Measurements from ENCODE around the gene TNFRSF6B. TPM values are rescaled to one million over a fixed set of nuclear protein-coding genes. Genes with fewer than 3 reads are reported as not detected.

TNFRSF6B gene
- polyA plus RNA-seq, 1 of the 3 experiments (the other 2 are of a cell fraction) = 9.4 TPM

DNA sequence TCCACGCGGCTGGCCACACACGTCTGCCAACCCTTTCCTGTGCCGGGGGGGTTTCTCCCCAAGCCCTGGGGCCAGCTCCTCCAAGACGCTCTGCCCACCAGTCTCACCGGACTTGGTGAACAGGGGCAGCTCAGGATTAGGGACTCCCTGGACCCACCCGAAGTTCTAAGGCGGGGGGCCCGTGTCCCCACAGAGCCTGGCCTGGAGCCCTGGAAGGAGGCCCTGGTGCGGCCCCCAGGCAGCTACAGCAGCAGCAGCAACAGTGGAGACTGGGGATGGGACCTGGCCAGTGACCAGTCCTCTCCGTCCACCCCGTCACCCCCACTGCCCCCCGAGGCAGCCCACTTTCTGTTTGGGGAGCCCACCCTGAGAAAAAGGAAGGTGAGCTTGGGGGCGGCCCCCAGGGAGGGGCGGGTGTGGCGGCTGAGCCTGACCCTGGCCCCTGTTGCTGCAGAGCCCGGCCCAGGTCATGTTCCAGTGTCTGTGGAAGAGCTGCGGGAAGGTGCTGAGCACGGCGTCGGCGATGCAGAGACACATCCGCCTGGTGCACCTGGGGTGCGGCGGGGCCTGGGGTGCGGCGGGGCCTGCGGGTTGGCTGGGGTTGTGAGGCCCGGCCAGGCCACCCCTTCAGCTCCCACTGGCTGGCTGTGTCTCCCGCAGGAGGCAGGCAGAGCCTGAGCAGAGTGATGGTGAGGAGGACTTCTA lies 45.4 kb downstream of the TNFRSF6B start (continued):
- TF ChIP-seq, protein P1, sequence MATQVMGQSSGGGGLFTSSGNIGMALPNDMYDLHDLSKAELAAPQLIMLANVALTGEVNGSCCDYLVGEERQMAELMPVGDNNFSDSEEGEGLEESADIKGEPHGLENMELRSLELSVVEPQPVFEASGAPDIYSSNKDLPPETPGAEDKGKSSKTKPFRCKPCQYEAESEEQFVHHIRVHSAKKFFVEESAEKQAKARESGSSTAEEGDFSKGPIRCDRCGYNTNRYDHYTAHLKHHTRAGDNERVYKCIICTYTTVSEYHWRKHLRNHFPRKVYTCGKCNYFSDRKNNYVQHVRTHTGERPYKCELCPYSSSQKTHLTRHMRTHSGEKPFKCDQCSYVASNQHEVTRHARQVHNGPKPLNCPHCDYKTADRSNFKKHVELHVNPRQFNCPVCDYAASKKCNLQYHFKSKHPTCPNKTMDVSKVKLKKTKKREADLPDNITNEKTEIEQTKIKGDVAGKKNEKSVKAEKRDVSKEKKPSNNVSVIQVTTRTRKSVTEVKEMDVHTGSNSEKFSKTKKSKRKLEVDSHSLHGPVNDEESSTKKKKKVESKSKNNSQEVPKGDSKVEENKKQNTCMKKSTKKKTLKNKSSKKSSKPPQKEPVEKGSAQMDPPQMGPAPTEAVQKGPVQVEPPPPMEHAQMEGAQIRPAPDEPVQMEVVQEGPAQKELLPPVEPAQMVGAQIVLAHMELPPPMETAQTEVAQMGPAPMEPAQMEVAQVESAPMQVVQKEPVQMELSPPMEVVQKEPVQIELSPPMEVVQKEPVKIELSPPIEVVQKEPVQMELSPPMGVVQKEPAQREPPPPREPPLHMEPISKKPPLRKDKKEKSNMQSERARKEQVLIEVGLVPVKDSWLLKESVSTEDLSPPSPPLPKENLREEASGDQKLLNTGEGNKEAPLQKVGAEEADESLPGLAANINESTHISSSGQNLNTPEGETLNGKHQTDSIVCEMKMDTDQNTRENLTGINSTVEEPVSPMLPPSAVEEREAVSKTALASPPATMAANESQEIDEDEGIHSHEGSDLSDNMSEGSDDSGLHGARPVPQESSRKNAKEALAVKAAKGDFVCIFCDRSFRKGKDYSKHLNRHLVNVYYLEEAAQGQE (IDR thresholded peaks at IDR 0.05; ENCODE audit: low read depth, low read length) = no peak
- TF ChIP-seq, protein P2, sequence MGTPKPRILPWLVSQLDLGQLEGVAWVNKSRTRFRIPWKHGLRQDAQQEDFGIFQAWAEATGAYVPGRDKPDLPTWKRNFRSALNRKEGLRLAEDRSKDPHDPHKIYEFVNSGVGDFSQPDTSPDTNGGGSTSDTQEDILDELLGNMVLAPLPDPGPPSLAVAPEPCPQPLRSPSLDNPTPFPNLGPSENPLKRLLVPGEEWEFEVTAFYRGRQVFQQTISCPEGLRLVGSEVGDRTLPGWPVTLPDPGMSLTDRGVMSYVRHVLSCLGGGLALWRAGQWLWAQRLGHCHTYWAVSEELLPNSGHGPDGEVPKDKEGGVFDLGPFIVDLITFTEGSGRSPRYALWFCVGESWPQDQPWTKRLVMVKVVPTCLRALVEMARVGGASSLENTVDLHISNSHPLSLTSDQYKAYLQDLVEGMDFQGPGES (IDR thresholded peaks at IDR 0.05; ENCODE audit: low read depth, low read length) = no peak
- TF ChIP-seq RAD21 (IDR thresholded peaks at IDR 0.05; ENCODE audit: low read length) = no peak
- TF ChIP-seq, protein P3, sequence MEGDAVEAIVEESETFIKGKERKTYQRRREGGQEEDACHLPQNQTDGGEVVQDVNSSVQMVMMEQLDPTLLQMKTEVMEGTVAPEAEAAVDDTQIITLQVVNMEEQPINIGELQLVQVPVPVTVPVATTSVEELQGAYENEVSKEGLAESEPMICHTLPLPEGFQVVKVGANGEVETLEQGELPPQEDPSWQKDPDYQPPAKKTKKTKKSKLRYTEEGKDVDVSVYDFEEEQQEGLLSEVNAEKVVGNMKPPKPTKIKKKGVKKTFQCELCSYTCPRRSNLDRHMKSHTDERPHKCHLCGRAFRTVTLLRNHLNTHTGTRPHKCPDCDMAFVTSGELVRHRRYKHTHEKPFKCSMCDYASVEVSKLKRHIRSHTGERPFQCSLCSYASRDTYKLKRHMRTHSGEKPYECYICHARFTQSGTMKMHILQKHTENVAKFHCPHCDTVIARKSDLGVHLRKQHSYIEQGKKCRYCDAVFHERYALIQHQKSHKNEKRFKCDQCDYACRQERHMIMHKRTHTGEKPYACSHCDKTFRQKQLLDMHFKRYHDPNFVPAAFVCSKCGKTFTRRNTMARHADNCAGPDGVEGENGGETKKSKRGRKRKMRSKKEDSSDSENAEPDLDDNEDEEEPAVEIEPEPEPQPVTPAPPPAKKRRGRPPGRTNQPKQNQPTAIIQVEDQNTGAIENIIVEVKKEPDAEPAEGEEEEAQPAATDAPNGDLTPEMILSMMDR (IDR thresholded peaks at IDR 0.05) = no peak
- TF ChIP-seq, protein P4, sequence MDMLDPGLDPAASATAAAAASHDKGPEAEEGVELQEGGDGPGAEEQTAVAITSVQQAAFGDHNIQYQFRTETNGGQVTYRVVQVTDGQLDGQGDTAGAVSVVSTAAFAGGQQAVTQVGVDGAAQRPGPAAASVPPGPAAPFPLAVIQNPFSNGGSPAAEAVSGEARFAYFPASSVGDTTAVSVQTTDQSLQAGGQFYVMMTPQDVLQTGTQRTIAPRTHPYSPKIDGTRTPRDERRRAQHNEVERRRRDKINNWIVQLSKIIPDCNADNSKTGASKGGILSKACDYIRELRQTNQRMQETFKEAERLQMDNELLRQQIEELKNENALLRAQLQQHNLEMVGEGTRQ (IDR thresholded peaks at IDR 0.05; ENCODE audit: borderline replicate concordance, low read depth, low read length) = no peak

DNA sequence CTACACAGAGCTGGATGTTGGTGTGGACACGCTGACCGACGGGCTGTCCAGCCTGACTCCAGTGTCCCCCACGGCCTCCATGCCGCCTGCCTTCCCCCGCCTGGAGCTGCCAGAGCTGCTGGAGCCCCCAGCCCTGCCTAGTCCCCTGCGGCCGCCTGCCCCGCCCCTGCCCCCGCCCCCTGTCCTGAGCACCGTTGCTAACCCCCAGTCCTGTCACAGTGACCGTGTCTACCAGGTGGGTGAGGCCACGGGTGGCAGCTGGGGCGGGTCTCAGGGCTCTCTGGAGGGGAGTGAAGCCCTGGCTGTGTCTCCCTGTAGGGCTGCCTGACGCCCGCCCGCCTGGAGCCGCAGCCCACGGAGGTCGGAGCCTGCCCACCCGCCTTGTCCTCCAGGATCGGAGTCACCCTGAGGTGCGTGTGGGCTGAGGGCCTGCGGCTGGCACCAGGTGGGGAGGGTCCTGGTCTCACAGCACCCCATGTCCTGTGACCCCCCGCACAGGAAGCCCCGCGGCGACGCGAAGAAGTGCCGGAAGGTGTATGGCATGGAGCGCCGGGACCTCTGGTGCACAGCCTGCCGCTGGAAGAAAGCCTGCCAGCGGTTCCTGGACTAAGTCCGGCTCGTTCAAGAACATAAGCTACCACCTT lies 46.1 kb downstream of the TNFRSF6B start:
- CTCF ChIA-PET = interaction anchor here (0.8 to 3.6 kb wide), 3 partner anchors 33 to 231 kb away, joined by 4 to 16 read pairs (median 5); no protein-coding TSS in a partner anchor

More for the DNA sequence above, 46.1 kb downstream of the TNFRSF6B start:
- 59% methylated on average over 7 of the region's 37 CpGs for WGBS (ENCODE audit: low lambda C conversion rate)
- H3K9me3 ChIP-seq = no peaks in the 10 kb centered on the region
- H4K20me1 ChIP-seq (ENCODE audit: insufficient read depth) = peaks cover 16% of the 10 kb centered on the region
- no peak for DNase-seq
- peaks cover 18% of the 10 kb centered on the region for H3K79me2 ChIP-seq (ENCODE audit: insufficient read depth)
- H3F3A ChIP-seq (replicated peaks; ENCODE audit: insufficient read depth) = peaks cover 17% of the 10 kb centered on the region
- POLR2A ChIA-PET = interaction anchor here (0.6 to 1.9 kb wide), 3 partner anchors 22 to 215 kb away, joined by 3 to 7 read pairs (median 3); partner anchors contain the start of genes ARFRP1 and ZGPAT
- H2AFZ ChIP-seq (ENCODE audit: low read depth) = no peak overlapping the region
- H3K4me1 ChIP-seq (ENCODE audit: control insufficient read depth in 1 of 2, insufficient read depth in 2 of 2, low read depth in 1 of 2, low read length in 1 of 2) = peaks cover 0 to 14% of the 10 kb centered on the region in 2 experiments; a peak in 1 of 4 replicates
- H3K4me3 ChIP-seq (ENCODE audit: low read depth in 2 of 2, low read length in 1 of 2) = no peak overlapping the region
- TF ChIP-seq GABPA (IDR thresholded peaks at IDR 0.05; ENCODE audit: low read depth) (no peak), CHD2 (IDR thresholded peaks at IDR 0.05; ENCODE audit: low read length, partially characterized antibody) (no peak), NRF1 (IDR thresholded peaks at IDR 0.05; ENCODE audit: low read depth, low read length) (no peak), RXRA (IDR thresholded peaks at IDR 0.05; ENCODE audit: borderline replicate concordance, low read depth) (no peak), TEAD4 (IDR thresholded peaks at IDR 0.05; ENCODE audit: borderline replicate concordance, insufficient read depth) (no peak), YY1 (IDR thresholded peaks at IDR 0.05; ENCODE audit: low read depth) (no peak), ELF1 (IDR thresholded peaks at IDR 0.05) (no peak), POLR2AphosphoS5 (IDR thresholded peaks at IDR 0.05; ENCODE audit: low read depth, low read length) (no peak)
- TF ChIP-seq, protein P5, sequence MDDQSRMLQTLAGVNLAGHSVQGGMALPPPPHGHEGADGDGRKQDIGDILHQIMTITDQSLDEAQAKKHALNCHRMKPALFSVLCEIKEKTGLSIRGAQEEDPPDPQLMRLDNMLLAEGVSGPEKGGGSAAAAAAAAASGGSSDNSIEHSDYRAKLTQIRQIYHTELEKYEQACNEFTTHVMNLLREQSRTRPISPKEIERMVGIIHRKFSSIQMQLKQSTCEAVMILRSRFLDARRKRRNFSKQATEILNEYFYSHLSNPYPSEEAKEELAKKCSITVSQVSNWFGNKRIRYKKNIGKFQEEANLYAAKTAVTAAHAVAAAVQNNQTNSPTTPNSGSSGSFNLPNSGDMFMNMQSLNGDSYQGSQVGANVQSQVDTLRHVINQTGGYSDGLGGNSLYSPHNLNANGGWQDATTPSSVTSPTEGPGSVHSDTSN (IDR thresholded peaks at IDR 0.05) = no peak
- TF ChIP-seq, protein P6, sequence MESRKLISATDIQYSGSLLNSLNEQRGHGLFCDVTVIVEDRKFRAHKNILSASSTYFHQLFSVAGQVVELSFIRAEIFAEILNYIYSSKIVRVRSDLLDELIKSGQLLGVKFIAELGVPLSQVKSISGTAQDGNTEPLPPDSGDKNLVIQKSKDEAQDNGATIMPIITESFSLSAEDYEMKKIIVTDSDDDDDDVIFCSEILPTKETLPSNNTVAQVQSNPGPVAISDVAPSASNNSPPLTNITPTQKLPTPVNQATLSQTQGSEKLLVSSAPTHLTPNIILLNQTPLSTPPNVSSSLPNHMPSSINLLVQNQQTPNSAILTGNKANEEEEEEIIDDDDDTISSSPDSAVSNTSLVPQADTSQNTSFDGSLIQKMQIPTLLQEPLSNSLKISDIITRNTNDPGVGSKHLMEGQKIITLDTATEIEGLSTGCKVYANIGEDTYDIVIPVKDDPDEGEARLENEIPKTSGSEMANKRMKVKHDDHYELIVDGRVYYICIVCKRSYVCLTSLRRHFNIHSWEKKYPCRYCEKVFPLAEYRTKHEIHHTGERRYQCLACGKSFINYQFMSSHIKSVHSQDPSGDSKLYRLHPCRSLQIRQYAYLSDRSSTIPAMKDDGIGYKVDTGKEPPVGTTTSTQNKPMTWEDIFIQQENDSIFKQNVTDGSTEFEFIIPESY (IDR thresholded peaks at IDR 0.05; ENCODE audit: borderline replicate concordance, low read depth) = no peak
- H3K9ac ChIP-seq = no peak overlapping the region
- H3K27me3 ChIP-seq (ENCODE audit: insufficient read depth) = no peaks in the 10 kb centered on the region
- H3K4me2 ChIP-seq = no peak overlapping the region
- H3K36me3 ChIP-seq (replicated peaks in 1 of 2; ENCODE audit: control insufficient read depth in 1 of 2, insufficient read depth in 2 of 2, low read length in 1 of 2) = peaks cover 15 to 26% of the 10 kb centered on the region in 2 experiments
- H3K27ac ChIP-seq (ENCODE audit: low read depth in 2 of 2, low read length in 1 of 2) = no peak overlapping the region
- H3K9me2 ChIP-seq = no peaks in the 10 kb centered on the region

Measured in SK-N-SH (cell line).